Stimulated activated CD8-positive, alpha-beta memory T cell treated with anti-CD3 and anti-CD28 coated beads, Interleukin-7, amount 100 ng/mL, for 4 hours (primary cell): ENCODE results near the gene KTN1.

ENCODE experiments used
- DNase-seq, 2 donors: peaks; one replicate each; pipeline ENCODE4 v3.0.0-alpha.2; 2020; ENCODE audit warnings: low read depth in 2 of 2

KTN1 gene

GRCh38 chr14:55571125-55571889 is 8.7 kb upstream of the KTN1 start:
- no peak for DNase-seq

DNA sequence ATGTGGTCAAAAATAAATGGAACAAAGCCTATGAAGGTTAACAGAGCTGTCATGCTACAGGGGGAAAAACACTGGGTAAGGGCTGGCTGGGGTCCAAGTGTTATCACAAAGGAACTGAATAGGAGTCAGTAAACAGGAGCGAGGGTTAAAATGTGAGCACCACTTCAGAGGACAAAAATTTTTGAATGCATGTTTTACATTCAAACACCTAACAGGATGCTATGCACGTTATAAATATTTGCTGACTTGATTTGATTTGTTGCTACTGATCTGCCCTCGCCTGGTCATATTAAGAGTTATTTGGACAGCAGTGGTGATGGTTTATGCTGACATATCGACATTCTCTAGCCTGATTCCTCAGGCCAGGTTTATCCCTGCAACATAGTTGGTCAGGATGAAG is 7.4 kb upstream of the KTN1 start:
- DNase-seq = no peak

- no peak for DNase-seq
These were observed 5.0 kb upstream of the KTN1 start for GRCh38 chr14:55574988-55575387.

DNA sequence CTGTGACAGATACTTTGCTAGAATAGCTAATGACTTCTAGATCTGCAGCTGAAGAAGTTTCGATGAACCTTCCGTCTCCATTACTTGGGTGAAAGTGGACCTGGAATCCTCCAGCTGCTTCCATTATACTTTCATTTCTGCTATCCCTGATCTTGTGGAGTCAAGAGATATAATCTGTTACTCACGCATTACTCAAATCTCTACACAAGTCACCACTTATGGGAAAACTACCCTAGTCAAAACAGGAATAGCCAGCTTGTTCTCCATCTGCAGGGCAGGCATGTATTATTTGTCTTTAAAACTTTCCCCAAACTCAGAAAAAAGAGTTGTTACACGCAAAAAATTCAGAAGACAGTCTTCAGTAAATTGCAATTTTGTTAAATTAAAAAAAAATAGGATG is 2.8 kb upstream of the KTN1 start:
- DNase-seq = no peak

GRCh38 chr14:55578511-55578910 is 1.5 kb upstream of the KTN1 start:
- no peak for DNase-seq

DNA sequence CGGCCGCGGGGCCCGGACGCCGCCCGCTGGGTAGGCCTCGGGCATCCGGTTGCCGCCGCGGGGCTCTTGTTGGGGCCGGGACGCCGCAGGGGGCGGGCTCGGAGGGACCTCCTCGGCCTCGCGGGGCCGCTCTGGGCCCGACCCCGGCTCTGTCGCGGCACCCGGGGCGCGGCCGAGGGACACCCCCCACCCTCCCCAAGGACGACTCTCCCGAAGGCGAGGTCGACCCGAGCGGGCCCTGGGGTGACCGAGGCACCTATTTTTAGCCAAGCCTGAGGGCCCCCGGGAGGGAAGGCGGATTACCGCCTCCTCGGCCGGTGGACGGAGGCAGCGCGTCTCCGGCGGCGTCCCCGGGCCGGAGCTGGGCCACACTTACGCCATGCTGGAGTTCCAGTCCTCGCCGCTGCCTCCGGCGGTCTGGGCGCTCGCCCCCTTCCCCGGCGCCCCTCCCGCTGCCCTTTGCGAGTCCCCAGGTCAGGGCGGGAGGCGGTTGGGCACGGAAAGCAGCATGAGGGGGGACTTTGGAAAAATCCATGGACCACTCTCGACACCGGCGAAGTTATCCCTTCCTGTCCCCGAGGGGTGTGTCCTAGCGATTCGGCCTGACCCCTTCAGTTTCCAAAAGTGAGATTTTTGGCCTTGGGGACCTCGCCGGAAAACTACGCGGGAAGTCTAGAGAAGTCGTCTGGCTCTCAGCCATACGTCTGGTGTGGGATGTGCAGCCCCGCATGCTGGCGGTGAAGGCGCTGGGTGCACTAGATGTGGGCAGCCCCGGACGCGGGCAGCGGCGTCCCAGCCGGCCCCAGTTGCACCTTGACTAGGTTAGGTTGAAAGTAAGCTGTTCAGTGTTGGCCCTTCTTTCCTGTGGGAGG is 699 bp downstream of the KTN1 start:
- peak; percentile 8 to 58 for DNase-seq

DNA sequence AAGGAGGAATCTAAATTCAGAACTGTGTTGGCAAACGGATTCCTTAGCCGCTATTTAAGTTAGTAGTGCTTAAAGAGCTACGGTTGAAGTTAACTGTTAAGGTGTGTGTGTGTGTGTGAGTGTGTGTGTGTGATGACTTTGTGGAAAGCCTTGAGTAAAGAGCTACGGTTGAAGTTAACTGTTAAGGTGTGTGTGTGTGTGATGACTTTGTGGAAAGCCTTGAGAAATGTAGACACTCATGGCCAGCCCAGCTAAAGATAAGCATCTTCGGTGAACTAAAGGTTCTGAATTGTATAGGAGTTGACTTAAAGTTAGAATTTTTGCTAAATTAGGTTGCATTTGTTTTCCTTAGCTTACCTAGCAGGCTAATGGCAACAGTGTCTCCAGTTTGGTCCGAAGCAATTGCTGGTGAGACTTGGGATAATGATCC is 1.4 kb downstream of the KTN1 start:
- DNase-seq = no peak

DNA sequence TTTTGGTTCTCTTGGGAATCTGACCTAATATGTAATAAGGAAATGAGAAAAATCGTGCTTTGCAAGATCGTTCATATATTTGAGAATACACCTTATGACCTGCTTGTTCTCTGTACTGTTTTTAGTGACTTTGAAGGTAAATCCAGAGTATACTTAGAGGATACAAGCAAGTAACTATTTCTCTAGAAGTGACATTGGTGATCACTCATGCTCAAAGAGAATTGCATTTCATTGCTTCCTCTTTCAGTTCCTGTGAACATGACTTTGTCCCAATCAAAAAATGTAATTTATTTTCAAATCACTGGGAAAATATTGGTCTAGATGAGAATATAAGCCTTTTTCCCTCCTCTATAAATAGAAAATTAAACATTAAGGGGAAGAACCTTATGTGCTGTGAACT is 2.7 kb downstream of the KTN1 start:
- no peak for DNase-seq

DNA sequence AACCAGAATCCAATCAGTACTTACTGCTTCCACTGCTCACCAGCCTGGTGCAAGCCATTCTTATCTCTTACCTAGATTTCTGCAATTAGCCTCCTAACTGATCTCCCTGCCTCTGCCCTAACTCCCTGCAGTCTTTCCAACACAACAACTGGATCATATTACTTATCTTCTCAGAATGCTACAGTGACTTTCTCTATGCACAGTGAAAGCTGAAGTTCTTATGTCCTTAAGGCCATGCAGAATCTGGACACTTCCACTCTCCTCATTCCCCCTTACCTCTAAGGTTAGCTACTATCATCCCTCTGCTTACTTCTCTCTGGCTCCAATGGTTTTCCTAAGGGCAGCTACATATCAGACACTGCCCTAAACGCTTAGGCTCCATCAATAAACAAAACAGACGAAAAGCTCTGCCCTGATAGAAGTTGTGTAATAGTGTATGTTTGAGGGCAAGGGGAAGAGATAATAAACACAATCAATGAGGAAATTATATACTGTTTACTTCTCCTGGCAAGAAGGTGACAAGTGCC is 4.0 kb downstream of the KTN1 start:
- DNase-seq = no peak

DNA sequence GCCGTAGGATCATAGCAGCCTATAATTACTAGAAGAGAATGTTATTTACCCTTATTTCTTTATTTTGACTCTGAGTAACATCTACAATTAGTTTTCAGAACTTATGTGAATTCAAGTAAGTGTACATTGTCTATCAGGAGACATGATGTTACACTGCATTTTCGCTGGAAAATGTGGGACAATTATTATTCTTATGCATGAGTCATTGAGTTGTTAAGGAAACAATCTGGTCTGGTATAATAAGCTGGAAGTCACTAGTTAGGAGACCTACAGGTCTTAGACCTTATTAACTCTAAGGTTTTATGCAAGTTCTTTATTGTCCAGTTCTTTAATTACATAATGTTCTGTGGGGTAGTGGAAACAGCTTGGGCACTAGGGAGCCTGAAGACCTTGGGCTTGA is 5.8 kb downstream of the KTN1 start:
- no peak for DNase-seq

DNA sequence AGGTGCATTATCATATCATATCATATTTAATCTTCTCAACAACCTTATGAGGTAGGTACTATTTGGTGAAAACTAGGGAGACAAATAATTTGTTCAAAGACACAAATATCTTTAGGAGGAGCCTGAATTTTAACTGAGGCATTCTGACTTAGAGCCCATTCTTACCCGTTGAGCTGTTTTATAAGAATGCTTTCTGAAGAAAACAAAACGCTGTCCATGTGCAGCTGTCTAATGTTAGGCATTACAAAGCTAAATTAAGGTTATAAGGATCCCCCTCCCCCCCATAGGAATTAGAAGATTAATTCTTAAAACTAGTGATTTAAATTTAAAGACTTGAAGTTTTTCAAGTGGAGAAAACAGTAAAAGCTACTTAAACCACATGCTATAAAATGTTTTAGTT is 6.4 kb downstream of the KTN1 start:
- DNase-seq = no peak

- DNase-seq = no peak
These were observed 7.8 kb downstream of the KTN1 start for GRCh38 chr14:55587847-55588246.

- no peak for DNase-seq
These were observed 8.3 kb downstream of the KTN1 start for GRCh38 chr14:55588259-55588699.

DNA sequence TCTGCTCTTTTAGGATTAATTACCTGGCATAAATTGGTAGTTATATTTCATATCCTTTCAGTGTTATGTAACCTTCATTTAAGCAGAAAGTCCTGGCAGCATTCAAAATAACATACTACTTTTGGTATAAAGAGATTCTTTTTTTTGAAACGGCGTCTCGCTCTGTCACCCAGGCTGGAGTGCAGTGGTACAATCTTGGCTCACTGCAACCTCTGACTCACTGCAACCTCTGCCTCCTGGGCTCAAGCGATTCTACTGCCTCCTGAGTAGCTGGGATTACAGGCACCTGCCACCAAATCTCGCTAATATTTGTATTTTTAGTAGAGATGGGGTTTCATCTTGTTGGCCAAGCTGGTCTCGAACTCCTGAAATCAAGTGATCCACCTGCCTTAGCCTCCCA is 9.2 kb downstream of the KTN1 start:
- DNase-seq = no peak

DNA sequence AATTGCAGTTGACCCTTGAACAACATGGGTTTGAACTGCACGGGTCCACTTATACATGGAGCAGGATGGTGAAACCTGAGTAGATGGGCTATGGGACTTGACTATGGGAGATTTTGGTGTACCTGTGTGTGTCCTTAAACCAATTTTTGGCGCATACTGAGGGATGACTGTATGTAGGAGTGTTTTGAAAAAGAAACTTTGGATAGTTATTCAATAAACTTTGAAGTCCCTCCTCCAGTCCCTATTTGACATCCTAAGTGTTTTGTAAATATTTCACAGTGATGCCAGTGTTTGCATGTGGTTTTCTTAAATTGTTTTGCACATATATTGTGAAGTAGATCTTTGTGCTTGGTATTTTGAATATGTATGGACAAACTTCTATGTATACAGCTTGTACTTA is 12.4 kb downstream of the KTN1 start:
- no peak for DNase-seq

DNA sequence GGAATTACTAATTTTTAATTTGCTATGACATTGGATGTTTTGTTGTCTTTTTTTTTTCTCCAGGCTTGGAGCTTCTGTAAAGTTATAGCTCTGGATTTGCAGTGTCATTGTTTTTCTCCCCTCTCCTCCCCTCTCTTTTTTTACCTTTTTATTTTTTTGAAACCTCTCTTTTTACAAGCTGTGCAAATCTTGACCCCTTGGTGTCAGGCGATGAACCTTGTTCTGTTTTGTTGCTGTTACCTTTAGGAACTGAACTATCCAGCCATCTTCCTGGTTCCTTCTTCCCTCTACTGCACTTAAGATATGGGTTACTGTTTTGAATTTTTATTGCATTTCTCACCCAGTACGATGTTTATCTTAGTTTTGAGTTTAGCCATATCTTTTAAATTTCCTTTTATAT is 13.7 kb downstream of the KTN1 start:
- no peak for DNase-seq

DNA sequence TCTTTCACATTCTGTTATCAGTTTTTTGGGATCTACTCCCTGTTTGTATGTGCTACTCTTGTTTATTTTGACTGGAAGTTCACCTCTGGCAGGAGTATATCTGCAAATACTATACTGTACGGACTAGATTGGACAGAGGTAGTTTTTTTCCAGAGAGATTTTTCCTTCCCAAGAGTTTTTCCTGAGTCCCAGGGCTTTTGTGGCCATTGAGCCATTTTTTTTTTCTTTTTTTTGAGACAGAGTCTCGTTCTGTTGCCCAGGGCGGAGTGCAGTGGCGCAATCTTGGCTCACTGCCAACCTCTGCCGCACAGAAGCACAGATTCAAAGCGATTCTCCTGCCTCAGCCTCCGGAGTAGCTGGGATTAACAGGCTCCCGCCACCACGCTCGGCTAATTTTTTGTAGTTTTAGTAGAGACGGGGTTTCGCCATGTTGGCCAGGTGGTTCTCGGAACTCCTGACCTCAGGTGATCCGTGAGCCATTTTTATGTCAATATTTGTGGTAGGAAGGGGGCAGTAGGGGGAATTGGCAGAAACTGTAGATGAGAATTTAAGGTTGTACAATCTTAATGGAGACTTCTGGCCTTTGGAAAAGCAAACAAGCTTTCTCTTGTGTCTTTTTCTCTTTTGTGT is 19.4 kb downstream of the KTN1 start:
- no peak for DNase-seq

GRCh38 chr14:55600784-55601561 is 21.0 kb downstream of the KTN1 start:
- DNase-seq = no peak

DNA sequence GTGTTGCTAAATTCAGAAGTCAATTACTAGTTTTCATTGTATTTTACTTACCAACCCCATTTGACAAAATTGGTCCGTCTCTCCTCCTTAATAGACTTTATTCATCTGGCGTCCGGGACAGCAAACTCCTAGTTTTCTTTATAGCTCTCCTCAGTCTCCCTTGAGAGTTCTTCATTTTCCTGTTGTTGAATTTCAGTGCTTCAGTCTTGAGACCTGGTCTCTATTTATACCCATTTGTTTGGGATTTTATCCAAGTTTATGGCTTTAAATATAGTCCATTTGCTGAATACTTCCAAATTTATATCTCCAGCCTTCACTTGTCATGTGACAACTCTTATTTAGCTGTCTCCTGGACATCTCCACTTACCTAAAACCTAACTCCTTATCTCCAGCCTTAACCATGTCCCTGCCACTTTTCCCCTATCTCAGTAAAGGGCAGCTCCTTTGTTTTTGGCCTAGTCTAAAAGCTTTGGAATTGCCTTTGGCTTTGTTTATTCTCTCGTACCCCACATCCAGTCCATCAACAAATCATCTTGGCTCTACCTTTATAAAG is 23.5 kb downstream of the KTN1 start:
- no peak for DNase-seq

GRCh38 chr14:55604488-55604887 is 24.5 kb downstream of the KTN1 start:
- no peak for DNase-seq

- no peak for DNase-seq
These were observed 25.0 kb downstream of the KTN1 start for GRCh38 chr14:55604900-55605418.
